GM19468 (cell line): ENCODE results near the gene SIX3.

ENCODE experiments used
- ATAC-seq: cut with Tn5 transposase; IDR thresholded peaks from one replicate; pipeline ENCODE4 v1.9.1; 2021; ENCODE audit warnings: mild to moderate bottlenecking, moderate library complexity, moderate number of reproducible peaks; ENCODE audit not compliant: unreplicated experiment; ENCODE audit errors: extremely low read depth

SIX3 gene

DNA sequence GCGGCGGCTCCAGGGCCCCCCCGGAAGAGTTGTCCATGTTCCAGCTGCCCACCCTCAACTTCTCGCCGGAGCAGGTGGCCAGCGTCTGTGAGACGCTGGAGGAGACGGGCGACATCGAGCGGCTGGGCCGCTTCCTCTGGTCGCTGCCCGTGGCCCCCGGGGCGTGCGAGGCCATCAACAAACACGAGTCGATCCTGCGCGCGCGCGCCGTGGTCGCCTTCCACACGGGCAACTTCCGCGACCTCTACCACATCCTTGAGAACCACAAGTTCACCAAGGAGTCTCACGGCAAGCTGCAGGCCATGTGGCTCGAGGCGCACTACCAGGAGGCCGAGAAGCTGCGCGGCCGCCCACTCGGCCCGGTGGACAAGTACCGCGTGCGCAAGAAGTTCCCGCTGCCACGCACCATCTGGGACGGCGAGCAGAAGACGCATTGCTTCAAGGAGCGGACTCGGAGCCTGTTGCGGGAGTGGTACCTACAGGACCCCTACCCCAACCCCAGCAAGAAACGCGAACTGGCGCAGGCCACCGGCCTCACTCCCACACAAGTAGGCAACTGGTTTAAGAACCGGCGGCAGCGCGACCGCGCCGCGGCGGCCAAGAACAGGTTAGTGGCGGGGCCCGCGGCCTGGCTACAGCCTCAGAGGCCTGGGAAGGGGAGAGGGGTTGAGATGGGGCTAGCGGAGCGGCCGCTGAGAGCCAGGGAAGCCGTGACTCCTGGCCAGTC is 965 bp downstream of the SIX3 start:
- ATAC-seq, result no peak

DNA sequence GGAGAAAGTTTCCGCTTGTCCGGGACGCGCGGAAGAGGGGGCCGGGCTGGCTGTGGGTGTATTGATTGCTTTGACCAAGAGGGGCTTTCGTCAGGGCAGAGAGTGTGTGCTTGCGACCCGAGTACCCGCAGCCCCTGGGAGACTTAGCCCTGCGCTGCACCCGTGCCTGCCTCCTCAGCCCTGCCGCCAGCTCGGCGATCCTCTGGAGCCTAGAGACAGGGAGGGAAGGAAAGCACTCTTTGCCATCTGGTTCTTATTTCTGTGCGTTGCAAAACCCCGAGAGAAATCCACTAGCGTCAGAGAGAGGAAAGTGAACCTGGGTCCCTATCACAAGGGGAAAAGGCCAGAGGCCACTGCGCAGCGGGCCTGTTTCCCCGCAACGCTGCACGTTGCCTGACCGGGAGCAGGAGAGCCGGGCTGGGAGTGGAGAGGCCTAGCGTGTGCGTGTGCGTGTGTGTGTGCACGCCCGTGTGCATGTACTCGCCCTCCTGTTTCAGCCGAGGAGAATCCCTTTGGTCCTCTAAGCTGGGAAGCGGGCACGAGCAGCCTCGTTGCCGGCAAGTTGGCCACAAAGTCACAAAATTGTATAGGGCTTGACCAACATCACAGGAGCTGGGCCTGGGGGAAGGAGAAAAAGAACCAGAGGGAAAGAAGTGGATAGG is 1.7 kb downstream of the SIX3 start:
- ATAC-seq, result no peak

DNA sequence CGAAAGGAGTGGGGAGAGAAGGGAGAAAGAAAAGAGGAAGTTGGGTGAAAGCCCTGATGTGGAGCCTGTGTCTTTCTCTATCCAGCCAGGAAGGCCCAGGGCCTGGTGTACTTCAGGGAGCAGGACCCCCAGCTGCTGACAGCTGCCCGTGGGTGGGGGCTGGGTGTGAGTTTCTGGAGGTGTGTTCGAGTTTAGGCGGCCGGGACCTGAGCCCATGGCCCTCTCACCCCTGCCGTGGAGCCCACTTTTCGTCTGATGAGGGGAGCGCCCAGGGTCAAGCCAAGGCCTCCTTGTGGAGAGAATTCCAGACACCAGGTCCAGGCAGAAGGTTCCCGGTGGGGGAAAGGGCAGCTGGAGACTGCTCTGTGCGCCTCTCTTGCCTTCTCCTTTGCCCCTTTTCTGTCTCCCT is 2.2 kb downstream of the SIX3 start:
- no peak for ATAC-seq

DNA sequence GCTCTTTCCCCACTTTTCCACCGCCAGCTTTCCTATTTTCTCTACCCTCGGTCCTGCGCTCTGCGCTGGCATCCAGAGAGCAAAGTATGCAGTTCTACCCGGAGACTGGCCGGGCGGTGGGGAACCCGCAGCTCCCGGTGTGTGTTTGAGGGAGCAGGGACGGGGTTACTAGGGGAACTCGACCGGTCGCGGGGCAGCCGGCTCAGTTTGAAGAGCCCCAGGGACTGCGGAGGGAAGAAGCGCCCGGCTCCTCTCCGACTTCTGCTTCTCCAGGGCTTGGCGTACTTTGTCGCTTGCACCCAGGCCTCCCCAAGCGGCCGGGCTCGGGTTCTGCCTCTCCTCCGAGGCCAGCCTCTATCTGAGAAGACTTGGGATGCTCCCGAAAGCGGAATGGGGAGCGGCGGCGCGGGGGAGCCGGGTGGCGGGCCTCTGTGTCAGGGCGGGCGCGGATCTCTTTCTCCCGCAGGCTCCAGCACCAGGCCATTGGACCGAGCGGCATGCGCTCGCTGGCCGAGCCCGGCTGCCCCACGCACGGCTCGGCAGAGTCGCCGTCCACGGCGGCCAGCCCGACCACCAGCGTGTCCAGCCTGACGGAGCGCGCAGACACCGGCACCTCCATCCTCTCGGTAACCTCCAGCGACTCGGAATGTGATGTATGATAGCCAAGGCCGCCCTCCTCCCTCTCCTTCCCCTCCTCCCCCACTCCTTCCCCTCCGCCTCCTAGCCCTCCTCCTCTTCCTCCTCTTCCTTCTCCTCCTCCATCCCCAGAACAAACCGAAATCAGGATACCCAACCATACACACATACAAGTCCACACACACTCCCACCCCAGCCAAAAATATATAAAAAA is 2.8 kb downstream of the SIX3 start:
- ATAC-seq, result no peak

DNA sequence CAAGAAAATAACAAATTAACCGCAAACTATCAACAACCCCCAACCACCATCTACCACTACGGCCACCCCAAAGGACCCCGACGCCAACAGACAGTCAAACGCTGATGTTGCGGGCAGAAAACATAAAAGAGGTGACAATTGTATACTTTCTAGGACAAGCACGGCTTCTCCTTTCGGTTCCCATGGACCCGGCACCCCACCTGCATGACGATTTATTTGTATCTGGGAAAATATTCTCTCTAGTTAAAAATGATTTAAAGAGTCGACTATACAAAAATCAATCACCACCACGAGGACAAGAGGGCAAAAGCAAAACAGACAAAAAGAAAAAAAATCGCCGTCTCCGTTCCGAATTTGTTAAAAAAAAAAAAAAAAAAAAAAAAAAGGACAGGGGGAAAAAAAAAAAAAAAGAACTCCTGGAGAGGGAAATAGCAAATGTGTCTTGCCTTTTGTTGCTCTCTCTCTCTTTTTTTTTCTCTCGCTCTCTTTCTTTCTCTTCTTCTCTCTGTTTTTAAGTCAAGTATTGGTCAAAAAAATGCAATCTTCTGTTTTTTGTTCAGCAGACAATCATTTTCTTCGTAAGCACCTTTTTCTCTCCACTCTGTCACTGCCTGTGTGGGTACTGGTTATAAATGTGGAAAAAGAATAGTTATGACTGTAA is 3.6 kb downstream of the SIX3 start:
- no peak for ATAC-seq

DNA sequence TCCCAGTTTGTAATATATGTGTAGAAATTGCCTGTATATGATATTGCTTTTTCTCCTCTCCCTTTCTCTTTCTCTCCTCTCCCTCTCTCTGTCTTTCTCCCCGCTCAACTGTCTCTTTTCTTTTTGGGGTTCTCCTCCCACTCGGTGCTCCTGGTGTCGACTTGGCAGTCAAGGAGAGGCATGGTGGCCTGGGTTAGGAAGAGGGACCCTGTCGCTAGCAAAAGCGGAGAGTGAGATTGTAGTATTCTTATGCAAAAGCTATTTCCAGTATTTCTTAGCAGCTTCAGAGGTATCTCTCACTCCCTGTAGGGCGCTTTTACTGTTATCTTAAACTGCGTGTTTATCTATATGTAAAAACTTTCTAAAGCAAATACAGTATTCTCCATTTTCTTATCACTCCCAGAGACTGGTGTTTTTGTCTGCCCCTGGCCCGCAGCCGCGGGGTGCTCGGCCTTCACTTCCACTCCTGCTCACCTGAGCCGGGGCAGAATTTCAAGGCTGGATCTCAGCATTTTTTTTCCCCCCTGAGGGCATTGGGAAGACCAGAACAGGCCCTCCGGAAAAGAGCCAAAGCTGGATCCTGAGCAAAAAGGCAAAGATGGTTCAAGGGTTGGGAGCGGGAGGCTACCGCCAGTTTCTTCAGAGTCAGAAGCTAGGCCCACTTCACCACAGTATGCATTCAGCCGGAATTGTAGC is 4.3 kb downstream of the SIX3 start:
- no peak for ATAC-seq

DNA sequence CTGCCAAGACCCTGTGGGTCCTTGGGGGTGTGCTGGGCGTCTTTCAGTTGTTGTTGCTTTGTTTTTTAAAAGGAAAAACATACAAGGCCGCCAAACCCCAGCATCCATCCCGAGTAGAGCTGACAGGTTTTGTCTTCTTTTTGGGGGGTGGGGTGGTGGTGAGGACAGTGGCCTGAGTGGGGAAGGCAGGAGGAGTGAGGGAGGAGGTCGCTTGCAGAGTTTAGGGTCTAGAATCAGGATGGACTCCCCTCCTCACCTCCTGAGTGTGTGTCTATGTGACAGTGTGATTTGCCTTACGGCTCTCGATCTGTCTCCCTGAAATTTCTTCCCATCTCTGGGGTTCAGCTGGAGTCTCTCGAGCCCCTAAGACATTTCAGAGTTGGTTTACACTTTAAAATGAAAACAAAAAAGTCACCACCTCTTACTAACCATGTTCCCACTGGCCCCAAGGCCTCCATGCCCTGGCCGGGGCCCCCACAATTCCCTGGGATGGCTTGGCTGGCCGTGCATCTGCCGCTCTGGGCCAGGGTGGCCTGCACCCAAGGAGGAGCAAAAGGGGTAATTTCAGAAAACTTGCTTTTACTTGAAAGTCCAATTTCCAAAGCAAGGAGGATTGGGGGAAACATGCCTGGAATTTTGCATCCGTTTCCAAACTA is 5.0 kb downstream of the SIX3 start:
- no peak for ATAC-seq

DNA sequence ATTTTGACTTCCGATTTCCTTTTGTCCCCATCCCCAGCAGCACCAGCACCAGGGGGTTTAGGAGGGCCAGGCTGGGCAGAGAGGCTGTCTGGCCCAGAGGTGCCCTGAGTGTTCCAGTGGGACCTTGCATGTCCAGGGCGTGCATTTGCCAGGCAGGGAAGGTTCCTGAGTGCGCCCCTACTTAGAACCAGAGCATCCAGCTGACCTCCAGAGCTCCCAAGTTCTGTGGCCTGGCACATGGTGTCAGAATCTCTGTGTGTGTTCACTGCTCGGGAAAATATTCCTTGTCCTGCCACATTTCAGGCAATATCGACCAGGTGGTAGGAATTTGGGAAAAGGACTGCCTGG is 5.5 kb downstream of the SIX3 start:
- ATAC-seq, result no peak

DNA sequence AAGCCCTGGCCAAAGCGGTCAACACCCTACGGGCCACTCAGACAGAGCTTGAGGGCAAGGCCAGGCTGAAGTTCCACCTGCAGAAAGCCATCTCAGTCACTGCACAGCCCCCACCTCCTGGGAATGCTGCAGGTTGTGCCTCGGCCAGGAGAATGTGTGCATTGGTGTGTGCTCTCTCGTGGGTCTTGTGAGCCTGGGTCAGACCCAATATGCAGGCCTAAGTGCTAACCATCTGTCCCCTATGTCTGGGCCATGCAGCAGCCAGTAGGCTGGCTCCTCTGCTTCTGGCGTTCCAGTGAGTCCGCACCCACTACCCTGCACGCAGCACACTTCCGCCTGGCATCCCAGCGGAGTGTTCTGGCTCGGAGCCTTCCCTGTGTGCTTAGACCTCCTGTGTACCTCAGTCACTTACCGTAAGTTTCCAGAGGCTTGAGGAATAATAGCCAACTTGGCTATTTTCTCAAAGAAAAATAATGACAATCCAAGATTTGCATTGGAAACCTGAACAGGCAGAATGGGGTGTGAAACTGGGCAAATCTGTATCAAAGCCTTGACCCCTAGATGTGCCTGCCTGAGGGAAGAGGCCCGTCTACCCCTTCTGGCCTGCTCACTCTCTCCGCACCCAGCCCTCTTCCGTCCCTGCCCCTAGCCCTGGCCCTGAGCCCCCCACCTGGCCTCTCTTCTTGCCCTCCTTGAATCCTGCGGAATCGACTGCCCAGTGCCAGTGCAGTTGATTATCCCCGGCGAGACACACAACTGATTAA is 7.2 kb downstream of the SIX3 start:
- ATAC-seq, result no peak

DNA sequence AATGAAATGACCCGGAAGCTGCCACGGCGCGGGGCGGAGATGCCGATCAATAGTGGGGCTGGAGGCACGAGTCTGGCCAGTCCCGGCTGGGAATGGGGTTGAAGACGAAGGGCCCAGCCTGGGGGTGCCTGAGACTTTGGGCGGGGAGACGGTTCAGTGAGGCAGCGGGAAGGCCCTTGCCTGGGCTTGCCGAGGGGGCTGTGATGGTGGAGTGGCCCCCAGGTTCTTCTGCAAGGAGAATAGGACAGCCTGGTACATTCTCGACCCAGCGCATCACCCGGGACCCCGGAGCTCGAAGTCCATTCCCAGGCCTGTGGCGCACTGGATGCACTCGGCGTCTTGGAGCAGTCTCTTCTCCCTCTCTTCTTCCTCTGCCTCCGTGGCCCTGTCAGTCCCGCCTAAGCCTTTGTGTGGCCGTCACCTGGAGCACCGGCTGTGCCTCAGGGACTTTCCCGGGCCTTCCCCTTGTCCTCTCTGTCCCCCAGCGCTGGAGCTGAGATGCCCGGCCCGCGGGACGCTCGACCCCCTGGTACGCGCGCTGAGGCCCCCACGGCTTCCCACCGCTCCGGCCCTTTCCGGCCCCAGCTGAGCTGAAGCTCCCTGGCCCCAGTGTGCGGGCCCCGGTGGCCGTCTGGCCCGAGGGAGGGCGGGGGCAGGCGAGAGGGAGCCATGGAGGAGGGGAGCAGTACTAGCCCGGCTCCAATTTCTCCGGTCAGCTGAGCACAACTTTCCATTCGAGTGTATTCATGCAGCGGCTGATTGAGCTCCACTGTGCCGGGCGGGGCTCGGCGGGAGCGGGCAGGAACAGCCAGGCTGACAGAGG is 8.0 kb downstream of the SIX3 start:
- ATAC-seq, result no peak

DNA sequence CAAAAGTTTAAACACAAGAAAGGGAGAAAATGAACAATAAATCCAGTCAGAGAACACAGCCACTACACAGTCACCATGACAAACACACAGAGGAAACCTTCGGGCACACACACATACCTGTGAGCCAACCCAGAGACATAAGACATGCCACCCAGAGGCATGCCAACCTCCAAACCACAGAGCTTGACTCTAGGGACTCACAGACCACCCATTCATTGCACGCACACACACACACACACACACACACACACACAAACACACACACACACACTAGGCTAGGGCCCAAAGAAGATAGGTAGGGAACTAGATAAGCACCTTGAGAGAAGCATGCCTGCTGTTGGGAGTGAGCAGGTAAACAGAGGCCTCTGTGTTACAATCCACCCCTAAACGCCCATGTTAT is 9.1 kb downstream of the SIX3 start:
- ATAC-seq, result no peak

DNA sequence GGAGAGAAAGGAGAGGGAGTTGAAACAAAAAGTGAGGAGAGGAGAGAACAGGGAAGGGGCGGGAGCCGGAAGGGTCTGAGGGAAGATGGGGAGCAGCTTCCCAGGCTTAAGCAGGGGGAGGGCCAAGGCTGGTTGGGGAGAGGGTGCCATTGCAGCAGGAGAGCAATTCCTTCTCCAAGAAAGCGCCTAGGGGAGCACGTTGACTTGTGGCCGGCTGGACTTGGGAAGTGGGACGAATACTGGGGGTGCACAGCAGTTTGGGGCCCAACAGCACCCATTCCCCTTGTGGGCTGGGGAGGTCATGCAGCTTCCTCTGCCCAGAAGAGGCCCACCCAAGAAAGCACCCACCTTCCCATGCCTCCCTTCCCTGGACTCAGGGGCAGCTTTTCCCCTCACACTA is 9.6 kb downstream of the SIX3 start:
- no peak for ATAC-seq

DNA sequence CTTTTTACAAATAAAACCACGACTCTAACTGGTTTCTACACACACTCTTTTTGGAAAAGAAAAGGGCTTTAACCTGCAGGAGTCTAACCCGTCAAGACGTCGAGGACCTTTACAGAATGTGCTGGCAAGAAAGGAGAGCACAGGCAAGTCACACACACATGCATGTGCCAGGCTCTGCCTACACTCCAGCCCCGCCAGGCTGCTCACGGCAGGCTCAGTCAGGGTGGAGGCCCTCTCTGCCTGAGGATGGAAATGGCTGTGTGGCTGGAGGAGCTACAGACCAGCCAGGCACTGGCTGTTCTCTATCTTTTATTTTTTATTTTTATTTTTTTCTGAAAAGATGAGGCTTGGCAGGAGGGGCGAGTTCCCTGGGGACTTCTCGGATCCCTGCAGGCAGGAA is 10.2 kb downstream of the SIX3 start:
- no peak for ATAC-seq

DNA sequence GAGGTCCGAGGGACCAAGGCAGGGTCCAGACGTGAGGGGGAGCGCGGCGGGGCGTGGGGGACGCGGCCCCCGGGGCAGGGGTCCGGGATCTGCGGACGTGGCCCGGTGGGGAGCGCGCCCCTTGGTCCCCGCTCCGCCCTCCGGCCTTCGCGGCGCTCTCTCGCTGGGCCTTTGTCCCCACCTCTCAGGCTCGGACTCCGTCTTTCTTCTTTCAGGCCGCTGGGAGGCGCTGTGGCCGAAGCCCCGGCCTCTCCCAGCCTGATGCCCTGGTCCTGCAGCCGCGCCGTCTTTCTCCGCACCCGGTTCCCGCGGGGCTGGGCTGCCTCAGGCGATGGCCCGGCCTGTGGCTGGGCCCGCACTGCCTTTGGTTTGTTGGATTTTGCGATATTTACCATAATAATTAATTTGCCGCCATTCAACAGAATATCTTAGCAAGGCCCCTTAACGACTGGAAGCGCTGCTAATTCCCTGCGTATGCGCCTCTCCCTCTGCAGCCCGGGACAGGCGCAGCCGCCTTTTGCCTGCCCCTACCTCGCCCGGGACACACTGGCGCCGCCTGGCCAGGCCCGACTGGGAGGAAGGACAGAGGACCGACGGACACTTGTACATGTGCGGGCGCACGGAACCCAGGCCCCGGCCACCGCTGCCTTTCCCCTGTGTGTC is 10.8 kb downstream of the SIX3 start:
- no peak for ATAC-seq

DNA sequence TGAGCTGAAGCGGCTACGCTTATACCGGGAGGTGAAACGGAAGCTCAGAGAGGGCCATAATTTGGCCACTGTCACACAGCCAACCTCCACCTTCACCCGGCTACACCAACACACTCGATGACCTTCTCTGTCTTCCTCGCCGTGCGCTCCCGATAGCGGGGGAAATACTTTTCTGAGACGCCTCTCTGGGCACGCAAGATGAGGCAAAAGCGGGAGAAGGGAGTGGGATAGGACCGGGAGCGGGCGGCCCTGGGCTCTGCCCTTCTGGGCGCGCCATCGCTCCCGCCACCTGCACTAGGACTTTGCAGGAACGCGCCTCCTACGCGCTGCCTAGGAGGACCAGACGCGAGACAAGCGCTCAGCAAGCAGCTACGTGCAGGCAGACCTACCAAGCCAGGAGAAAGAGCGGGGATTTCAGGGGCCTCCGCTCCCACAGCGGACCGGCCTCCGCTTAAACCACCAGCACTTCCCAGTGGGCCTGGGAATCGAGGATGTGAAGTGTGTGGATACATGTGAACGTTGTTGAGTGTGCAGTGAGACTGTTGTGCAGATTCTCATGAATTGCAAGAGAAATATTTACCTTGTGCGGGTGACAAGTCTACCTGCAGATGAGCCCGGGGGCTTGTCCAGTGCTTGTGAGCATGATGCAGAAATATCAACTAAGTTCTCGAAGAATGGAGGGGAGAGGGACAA is 11.4 kb downstream of the SIX3 start:
- ATAC-seq, result no peak

DNA sequence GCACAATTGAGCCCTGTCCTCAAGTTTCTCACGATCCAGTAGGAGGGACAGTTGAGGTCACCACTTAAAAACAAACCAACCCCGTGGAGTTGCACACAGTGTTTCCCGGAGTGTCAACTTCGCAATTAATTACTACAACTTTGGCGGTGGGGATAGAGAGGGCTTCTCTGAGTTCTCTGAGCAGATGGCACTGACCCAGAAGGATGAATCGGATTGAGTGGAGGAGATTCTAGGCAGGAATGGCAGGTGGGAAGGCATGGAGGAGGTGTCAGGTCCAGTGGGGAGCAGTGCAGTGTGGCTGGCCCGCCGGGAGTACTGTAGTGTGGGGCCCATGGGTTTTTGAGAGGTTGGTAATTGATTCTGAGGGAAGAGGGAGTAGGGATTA is 12.0 kb downstream of the SIX3 start:
- ATAC-seq, result no peak

DNA sequence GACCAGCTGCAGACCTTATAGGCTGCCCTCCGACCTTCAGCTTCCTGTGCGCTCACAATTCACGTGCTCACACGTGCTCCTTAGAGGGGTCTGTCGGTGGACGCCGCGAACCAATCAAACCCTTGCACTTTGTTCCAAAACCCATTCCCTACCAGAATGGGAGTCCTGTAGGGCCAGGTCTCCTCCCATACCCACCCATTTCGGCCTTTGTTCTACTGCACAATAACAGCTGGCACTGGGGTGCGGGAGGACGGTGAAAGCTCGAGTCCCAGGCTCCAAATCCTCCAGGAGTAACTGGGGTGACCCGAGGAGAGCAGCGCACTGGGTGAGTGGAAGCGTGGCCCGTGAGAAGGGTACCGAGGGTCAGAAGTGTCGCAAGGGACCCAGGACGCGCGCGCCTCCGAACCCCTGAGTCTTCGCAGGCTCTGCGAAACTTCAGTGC is 13.0 kb downstream of the SIX3 start:
- ATAC-seq, result no peak
